NCI-H2171 treated with DMSO at 0.1 percent for 48 hours (cell line): ENCODE measurements around the gene RPS6KA2.
A peak's percentile ranks its signal among the peaks of the same experiment; 100 is the strongest.
"Not testable (repeated sequence)": the region's sequence is repeated elsewhere in the genome, so short reads cannot be mapped to it uniquely, and the experiment has no call there.

Source experiments
- DNase-seq: peaks from one replicate; lab custom pipeline; 2025; lab: John Stamatoyannopoulos, UW

Gene RPS6KA2

GRCh38 chr6:166529586-166529985, 97.5 kb downstream of the RPS6KA2 start:
- DNase-seq: no peak

DNA sequence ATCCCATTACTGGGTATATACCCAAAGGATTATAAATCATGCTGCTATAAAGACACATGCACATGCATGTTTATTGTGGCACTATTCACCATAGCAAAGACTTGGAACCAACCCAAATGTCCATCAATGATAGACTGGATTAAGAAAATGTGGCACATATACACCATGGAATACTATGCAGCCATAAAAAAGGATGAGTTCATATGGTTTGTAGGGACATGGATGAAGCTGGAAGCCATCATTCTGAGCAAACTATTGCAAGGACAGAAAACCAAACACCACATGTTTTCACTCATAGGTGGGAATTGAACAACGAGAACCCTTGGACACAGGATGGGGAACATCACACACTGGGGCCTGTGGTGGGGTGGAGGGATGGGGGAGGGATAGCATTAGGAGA, 98.0 kb downstream of the RPS6KA2 start:
- DNase-seq: not testable (repeated sequence)

DNA sequence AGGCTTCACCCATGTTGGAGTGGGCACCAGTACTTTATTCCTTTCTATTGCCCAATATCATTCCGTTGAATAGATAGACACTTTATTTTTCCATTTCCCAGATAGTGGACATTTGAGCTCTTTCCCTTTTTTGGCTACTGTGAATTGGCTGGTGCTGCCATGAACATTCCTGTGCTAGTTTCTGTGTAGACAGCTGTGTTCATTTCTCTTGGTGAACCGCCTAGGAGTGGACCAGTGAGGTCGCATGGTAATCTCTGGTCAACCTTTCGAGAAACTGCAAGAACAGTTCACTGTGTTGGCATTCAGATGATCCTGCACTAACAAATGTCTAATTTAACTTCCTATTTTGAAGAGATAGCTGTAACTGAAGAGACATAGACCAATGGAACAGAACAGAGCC, 99.2 kb downstream of the RPS6KA2 start:
- no peak for DNase-seq

DNA sequence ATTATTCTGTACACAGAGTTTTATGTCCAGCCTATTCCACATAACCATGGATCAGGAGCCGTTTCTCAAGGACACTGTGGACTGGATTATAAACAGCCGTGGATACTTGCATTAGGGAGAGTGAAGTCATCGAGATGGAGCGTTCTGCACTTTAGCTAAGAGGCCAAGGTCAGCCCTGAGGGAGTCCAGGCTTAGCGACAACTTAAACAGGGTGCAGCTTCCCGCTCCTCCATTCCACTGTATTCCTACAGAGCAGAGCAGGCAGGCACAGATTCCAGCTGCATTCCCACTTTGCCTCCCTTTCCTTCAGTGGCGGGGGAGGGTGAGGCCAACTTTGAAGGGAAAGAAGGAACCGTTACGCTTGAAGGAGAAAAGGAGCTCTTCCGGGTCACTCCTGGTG, 100.1 kb downstream of the RPS6KA2 start:
- no peak for DNase-seq

DNA sequence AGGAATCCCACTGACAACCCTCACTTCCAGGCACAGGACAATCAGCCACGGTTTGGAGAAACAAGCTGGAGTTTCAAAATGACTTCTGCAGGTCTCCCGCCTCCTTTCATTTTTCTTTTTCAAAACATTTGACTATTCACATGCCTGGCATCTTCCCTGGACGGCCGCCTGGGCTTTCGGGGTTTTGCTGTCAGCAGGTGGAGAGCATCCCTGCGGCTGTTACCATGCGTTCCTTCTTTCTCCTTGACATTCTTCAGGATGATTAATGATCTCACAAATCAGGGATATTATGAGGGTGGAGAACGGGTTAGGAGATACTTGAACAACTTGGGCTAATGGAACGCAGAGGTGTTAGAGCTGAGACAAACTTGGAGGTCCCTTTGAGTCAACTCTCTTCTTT, 101.5 kb downstream of the RPS6KA2 start:
- no peak for DNase-seq

GRCh38 chr6:166523782-166524559, 103.1 kb downstream of the RPS6KA2 start:
- no peak for DNase-seq

GRCh38 chr6:166520905-166521834, 105.9 kb downstream of the RPS6KA2 start:
- DNase-seq: no peak

DNA sequence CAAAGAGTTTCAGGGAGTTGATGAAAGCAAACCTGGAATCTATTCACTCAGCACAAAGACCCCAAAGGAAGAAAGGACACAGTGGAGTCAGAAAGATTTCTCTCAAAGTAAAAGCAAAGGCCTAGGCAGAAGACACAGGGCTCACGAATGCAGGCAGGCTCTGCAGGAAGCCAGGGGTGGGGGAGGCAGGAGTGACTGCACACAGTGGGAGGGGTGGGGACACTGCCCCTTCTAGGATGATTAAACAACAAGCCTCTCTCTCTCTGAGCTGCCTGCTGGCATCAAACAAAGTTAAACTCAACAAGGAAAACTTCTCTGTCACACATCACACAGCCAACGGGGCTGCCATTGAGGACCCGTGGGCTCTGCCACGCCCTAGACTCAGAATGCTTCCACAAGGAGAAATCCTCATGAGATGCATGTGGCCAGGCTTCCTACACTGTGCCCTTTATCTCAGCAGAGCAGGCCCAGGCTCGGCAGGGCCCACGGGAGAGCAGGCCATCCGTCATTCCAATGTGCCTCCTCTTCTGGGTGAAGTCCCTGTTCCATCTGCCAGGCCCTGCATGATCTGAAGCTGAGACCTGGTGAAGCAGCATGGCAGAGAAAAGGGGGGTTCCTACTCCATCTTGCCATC, 110.7 kb downstream of the RPS6KA2 start:
- DNase-seq: peak; percentile 1

DNA sequence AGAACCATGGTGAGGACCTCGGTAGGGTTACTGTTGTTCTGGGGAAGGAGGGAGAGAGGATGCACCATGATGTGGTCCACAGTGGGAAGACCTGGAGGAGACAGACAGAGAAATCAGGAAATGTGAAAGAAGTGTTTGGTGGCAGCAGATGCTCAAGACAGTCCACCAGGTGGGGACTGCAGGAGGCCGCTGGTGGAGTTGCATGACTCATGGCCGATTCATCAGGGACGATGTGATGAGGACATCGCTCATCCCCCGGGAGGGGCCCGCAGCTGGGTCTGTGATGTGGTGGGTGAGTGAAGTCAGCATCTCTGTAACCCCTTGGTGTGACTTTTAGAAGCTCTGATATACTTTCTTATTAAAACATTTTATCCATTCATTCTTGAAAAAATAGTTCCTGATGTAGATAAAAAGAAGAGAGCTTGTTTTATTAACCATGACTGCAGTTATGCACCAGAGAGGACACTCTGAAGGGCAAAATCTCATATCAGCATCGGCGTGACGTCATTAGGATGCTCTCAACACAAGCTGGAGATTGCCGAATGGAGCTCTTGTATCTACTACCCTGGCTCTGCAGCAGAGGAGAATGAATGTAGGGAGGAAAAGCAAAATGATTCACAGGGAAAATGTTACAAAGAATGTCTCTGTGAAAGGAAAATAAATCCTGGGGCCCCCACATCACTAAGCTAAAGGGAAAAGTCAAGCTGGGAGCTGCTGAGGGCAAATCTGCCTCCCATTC, 111.8 kb downstream of the RPS6KA2 start:
- DNase-seq: peak; percentile 8

- no peak for DNase-seq
Measured at GRCh38 chr6:166514196-166514595, 112.9 kb downstream of the RPS6KA2 start.

DNA sequence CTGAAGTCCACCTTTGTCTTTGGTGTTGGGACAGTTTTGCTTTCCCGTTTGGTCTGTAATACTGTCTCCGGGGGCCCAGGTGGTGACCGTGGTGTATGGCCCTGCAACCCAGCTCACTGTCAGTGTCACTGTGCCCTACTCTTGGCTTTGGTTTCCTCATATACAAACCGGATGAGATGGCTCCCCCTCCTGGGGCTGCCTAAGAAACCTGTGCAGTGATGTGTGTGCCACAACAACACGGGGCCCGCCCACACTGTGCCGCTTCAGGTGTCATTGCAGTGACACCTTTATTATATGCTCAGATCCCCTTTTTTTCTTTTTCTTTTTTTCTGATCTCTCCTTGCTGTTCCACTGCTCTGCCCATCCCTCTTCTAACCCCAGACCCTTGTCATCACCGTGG, 114.5 kb downstream of the RPS6KA2 start:
- DNase-seq: no peak

- peak; percentile 4 for DNase-seq
Measured at GRCh38 chr6:166511316-166511715, 115.7 kb downstream of the RPS6KA2 start.

- no peak for DNase-seq
Measured at GRCh38 chr6:166509193-166509592, 117.9 kb downstream of the RPS6KA2 start.

DNA sequence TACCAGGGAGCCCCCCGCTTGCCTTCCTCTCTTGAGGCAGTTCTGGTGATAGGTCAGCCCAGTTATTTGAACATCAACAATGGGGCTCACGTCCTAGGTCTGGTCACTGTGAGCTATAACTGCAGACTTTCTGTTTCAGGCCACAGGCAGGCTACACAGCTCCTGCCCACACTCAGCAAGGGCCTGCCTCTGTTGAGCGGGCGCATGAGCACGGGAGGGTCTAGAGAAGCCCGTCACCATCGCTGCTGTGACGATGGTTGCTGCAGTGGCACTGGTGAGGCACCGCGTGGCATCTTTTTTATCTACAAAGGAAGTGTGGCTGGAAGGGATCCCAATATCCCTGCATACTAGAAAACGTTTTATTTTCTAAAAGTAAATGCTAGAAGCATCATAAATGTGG, 118.3 kb downstream of the RPS6KA2 start:
- no peak for DNase-seq

- no peak for DNase-seq
Measured at GRCh38 chr6:166507809-166508564, 119.1 kb downstream of the RPS6KA2 start.

- DNase-seq: no peak
Measured at GRCh38 chr6:166507380-166507779, 119.7 kb downstream of the RPS6KA2 start.

GRCh38 chr6:166505133-166505905, 121.7 kb downstream of the RPS6KA2 start:
- DNase-seq: no peak

DNA sequence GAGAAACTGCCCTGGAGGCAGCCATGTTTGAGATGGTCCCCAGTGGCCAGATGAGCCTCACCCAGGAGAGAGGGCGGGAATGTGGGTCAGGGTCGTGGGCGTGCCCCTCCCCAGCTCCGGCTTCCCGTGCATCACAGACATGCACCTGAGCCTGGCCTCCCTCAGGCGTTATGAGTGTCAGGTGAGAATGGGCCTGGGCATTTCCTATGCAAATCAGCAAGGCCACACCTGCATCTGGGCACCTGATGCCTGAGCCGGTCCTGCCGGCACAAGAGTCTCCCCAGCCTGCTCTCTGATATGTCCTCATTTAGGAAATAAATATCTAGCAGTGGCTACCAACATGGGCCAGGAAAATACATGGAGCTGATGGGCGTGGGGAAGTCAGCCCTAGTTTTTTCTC, 123.0 kb downstream of the RPS6KA2 start:
- DNase-seq: no peak

GRCh38 chr6:166503167-166503744, 123.8 kb downstream of the RPS6KA2 start:
- DNase-seq: no peak

- no peak for DNase-seq
Measured at GRCh38 chr6:166502453-166502852, 124.6 kb downstream of the RPS6KA2 start.
